ENCODE results near the gene GPR61.

Gene GPR61

DNA sequence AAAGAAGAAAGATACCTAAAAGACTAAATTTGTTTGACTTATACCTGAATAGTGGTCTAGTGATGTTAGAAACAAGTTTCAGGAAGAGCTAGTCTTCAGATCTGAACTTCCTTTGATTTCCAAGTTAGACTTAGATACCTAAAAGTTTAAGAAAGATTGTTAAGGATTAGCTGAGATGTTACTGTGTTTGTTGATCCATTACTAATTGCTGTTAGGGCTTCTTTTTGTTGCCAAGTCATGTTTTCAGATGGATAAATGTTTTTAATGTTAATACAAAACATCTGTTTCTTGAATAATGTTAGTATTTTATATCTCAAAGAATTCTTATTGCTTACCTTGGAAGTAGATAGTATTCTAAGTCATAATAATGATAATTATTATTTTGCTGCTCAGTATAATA lies 20.3 kb downstream of the GPR61 start:
- peaks cover 5% of the 10 kb centered on the region for H3K36me3 Mint-ChIP-seq (ENCODE audit: low read depth)
- H3K4me3 Mint-ChIP-seq = no peak overlapping the region
- no peak for DNase-seq (ENCODE audit: low spot score)
- peaks cover 31% of the 10 kb centered on the region for H3K4me1 Mint-ChIP-seq (ENCODE audit: low read depth)
- no peaks in the 10 kb centered on the region for H3K27me3 Mint-ChIP-seq (ENCODE audit: low read depth)
- H3K27ac Mint-ChIP-seq = no peak overlapping the region
- no peaks in the 10 kb centered on the region for H3K9me3 Mint-ChIP-seq

DNA sequence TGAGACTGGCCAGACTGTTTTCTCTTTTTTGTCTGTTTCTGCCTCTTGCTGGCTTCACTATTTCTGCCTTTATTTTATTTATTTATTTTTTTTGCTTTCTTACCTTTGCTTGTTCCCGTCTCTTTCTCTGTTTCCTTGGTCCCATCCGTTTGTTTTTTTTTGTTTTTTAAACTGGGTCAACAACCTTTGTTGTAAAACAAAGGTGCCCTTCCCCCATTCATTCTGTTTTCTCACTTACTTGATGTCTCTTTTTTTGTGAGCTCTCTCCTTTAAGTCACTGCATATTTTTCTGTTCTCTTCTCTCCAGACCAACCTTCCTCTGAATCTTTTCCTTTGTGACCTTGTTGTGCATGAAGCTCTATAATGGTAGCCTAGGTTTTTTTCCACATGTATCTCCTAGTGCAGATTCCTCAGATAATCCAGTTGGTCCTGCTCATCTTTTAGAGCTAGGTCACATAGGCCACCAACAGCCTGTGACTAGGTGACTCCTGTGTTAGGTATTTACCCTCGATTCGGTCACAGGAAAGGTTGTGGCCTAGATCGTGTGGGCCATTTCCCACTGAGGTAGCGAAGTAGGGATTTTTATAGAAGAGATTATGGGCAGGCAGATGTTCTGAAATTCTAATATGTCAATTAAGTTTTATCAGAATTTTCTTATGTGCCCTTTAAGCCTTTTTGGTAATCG lies 24.7 kb downstream of the GPR61 start:
- H3K4me1 Mint-ChIP-seq (ENCODE audit: low read depth) = peaks cover 26% of the 10 kb centered on the region
- H3K9me3 Mint-ChIP-seq = no peaks in the 10 kb centered on the region
- no peak overlapping the region for H3K4me3 Mint-ChIP-seq
- no peaks in the 10 kb centered on the region for H3K27me3 Mint-ChIP-seq (ENCODE audit: low read depth)
- H3K36me3 Mint-ChIP-seq (ENCODE audit: low read depth) = no peaks in the 10 kb centered on the region
- H3K27ac Mint-ChIP-seq = no peak overlapping the region
- DNase-seq (ENCODE audit: low spot score) = no peak

DNA sequence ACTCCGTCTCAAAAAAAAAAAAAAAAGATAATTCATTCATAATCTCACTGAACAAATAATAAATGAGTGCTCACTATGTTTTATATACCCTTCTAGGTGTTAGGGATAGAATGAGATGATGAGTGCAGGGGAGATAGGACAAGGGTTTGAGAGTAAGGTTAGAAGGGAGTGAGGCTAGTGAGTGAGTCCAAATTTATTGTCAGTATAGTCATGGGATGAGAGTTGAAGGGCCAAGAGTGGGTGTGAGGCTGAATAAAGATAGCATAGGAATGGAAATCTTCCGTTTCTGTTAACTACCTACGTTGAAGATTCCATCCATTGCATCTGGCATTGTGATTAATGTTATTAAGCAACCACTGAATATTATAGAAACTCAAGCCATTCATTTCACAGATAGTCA lies 25.6 kb downstream of the GPR61 start:
- no peaks in the 10 kb centered on the region for H3K27me3 Mint-ChIP-seq (ENCODE audit: low read depth)
- H3K4me1 Mint-ChIP-seq (ENCODE audit: low read depth) = peaks cover 21% of the 10 kb centered on the region
- no peak overlapping the region for H3K27ac Mint-ChIP-seq
- H3K9me3 Mint-ChIP-seq = no peaks in the 10 kb centered on the region
- no peaks in the 10 kb centered on the region for H3K36me3 Mint-ChIP-seq (ENCODE audit: low read depth)
- no peak overlapping the region for H3K4me3 Mint-ChIP-seq
- no peak for DNase-seq (ENCODE audit: low spot score)

DNA sequence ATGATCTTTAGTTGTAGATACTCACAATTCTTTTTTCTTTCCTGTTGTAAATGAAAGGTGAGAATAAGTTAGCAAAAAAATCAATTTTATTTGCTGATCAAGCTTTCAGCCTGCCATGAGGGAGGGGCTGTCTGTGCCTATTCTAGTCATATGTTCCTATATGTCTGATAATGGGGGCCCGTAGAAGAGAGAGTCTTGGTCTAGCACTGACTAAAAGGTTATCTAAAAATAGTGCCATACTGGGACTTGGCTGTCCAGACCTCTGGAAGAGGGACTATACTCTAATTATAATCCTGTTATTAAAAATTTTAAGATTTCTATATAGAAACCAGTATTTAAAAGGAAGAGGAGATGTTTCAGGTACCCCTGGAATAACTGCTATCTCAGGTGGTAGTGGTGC lies 27.3 kb downstream of the GPR61 start:
- no peaks in the 10 kb centered on the region for H3K27me3 Mint-ChIP-seq (ENCODE audit: low read depth)
- H3K4me3 Mint-ChIP-seq = no peak overlapping the region
- H3K9me3 Mint-ChIP-seq = no peaks in the 10 kb centered on the region
- no peak for DNase-seq (ENCODE audit: low spot score)
- H3K36me3 Mint-ChIP-seq (ENCODE audit: low read depth) = no peaks in the 10 kb centered on the region
- H3K27ac Mint-ChIP-seq = no peak overlapping the region
- peaks cover 13% of the 10 kb centered on the region for H3K4me1 Mint-ChIP-seq (ENCODE audit: low read depth)

DNA sequence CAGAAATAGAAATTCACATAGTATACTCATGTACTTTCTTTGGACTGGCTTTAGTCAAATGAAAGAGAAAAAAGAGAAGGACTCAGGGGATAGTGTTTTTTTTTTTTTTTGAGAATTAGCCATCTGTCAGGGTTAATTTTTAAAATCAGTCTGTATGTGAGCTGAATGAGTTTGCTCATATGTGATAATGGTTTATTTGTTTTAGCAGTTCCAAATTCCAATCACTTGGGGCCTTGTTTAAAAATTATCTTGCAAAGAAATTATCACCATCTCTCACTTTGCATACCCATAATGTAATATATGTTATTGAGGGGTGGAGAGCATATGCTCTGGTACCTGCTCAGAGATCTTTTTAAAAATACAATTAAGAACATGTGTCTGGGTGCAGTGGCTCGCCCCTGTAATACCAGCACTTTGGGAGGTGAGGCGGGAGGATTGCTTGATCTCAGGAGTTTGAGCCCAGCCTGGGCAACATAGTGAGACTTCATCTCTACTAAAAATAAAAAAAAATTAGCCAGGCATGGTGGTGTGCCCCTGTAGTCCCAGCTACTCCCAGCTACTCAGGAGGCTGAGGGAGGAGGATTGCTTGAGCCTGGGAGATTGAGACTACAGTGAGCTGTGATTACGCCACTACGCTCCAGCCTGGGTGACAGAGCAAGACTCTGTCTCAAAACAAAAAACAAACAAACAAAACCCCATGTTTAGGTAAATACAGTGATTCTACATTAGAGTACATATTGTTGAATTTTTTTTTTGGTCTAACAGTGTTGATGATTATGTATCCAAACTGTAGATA lies 28.4 kb downstream of the GPR61 start:
- Mint-ChIP-seq H3K9me3 (no peaks in the 10 kb centered on the region), H3K27me3 (ENCODE audit: low read depth) (no peaks in the 10 kb centered on the region), H3K27ac (no peak overlapping the region), H3K36me3 (ENCODE audit: low read depth) (no peaks in the 10 kb centered on the region), H3K4me1 (ENCODE audit: low read depth) (peaks cover 10% of the 10 kb centered on the region), H3K4me3 (no peak overlapping the region)
- no peak for DNase-seq (ENCODE audit: low spot score)

DNA sequence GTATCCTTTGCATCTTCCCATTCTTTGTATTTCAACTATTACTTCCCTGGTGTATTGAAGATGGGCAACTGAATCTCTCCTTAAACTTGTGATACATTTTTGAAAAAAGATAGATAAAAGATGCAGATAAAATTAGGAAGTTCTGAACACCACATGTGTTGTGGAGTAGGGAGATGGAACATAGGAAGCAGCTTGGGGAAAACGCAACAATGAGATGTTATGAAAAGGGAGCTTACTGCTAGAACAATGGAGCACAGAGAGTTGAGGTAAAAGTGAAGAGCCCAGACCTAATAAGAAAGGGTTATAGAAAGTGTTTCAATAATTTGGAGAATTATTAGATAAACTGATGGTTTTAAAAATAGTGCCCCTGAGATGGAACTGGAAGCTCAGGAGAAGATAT lies 29.7 kb downstream of the GPR61 start:
- H3K4me1 Mint-ChIP-seq (ENCODE audit: low read depth) = peaks cover 8% of the 10 kb centered on the region
- H3K27ac Mint-ChIP-seq = no peak overlapping the region
- H3K36me3 Mint-ChIP-seq (ENCODE audit: low read depth) = no peaks in the 10 kb centered on the region
- H3K4me3 Mint-ChIP-seq = no peak overlapping the region
- H3K27me3 Mint-ChIP-seq (ENCODE audit: low read depth) = no peaks in the 10 kb centered on the region
- no peak for DNase-seq (ENCODE audit: low spot score)
- H3K9me3 Mint-ChIP-seq = no peaks in the 10 kb centered on the region

DNA sequence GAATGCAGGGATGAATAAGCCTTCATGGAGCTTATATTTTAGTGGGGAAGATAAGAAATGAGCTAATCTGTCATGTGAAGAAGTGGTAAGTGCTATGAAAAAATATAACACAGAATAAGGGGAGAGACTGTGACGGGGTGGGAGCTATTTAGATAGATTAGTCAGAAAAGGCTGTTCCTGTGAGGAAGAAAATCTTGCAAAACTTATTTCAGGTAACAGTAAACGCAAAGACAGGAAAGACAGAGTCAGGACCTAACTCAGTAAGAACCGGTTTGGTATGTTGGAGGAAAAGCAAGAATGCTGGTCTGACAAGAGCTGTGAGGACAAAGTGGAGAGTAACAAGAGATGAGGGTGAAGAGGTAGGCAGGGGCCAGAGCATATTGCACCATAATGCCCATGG lies 30.7 kb downstream of the GPR61 start:
- Mint-ChIP-seq H3K36me3 (ENCODE audit: low read depth) (peaks cover 3% of the 10 kb centered on the region), H3K9me3 (no peaks in the 10 kb centered on the region), H3K27me3 (ENCODE audit: low read depth) (no peaks in the 10 kb centered on the region), H3K4me3 (no peak overlapping the region), H3K27ac (no peak overlapping the region), H3K4me1 (ENCODE audit: low read depth) (peaks cover 6% of the 10 kb centered on the region)
- no peak for DNase-seq (ENCODE audit: low spot score)

DNA sequence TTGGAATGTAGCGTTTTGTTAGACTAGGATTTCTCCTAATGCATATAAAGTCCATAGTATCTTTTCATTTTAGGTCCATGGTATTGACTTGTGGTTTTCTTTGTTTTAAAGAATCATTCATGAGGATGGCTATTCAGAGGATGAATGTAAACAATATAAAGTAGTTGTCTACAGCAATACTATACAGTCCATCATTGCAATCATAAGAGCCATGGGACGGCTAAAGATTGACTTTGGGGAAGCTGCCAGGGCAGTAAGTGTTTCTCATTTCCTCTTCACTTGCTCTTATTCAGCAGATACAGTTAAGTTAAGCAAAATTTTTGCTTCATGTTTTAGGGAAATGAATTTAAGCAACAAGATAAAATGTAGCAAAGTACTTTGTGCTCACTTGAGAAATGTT lies 34.1 kb downstream of the GPR61 start:
- Mint-ChIP-seq H3K27me3 (ENCODE audit: low read depth) (no peaks in the 10 kb centered on the region), H3K4me1 (ENCODE audit: low read depth) (peaks cover 3% of the 10 kb centered on the region), H3K36me3 (ENCODE audit: low read depth) (peaks cover 9% of the 10 kb centered on the region), H3K27ac (no peak overlapping the region), H3K4me3 (no peak overlapping the region), H3K9me3 (no peaks in the 10 kb centered on the region)
- DNase-seq (ENCODE audit: low spot score) = no peak

DNA sequence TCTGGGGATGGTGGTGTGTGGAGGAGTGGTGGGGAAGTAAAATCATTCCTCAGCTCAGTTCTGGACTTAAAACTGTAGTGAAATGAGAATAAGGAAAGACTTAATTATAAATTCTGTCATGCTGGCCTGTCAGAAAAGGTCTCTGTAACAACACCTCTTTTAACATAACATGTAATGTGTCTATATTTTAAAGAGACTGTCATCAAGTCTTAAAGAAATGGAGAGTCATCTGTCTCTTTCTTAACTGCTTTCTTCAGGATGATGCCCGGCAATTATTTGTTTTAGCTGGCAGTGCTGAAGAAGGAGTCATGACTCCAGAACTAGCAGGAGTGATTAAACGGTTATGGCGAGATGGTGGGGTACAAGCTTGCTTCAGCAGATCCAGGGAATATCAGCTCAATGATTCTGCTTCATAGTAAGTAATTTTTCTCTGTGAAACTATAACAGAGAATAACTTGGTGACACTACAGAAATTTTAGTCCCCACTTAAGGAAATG lies 39.3 kb downstream of the GPR61 start:
- Mint-ChIP-seq H3K36me3 (ENCODE audit: low read depth) (peaks cover 30% of the 10 kb centered on the region), H3K4me3 (no peak overlapping the region), H3K9me3 (no peaks in the 10 kb centered on the region), H3K4me1 (ENCODE audit: low read depth) (no peaks in the 10 kb centered on the region), H3K27me3 (ENCODE audit: low read depth) (no peaks in the 10 kb centered on the region), H3K27ac (no peak overlapping the region)
- no peak for DNase-seq (ENCODE audit: low spot score)

DNA sequence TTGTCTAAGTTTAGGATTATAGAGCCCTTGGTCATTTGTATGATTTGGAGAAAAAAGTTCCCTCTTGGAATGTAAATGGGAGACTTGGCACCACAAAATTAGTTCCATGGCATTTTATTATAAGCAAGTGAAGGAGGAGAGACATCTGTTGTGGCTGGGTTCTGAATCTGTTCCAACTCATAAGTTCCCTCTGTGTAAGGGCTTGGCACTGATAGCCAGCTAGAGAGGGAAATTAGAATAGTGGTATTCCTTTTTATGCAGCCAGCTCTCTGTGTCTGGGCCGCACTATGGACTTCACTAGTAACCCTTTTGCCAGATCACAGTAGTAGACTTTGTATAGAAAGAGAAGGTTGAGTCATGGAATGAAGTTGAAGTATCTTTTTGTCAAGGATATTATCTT lies 39.8 kb downstream of the GPR61 start:
- no peaks in the 10 kb centered on the region for H3K9me3 Mint-ChIP-seq
- DNase-seq (ENCODE audit: low spot score) = no peak

DNA sequence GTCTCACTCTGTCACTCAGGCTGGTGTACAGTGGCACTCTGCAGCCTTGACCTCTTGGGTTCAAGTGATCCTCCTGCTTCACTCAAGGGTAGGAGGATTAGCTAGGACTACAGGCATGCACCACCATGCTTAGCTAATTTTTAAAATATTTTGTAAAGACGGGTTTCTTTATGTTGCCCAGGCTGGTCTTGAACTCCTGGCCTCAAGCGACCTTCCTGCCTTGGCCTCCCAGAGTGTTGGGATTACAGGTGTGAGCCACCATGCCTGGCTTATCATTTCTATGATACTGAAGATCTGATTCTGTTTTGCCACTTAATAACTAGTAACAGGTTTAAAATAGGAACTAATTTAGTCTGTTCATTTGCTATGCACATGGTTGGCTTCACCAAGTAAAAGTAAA lies 42.3 kb downstream of the GPR61 start:
- DNase-seq (ENCODE audit: low spot score) = no peak
- Mint-ChIP-seq H3K36me3 (ENCODE audit: low read depth) (peaks cover 46% of the 10 kb centered on the region), H3K4me3 (no peak overlapping the region), H3K27ac (no peak overlapping the region), H3K4me1 (ENCODE audit: low read depth) (no peaks in the 10 kb centered on the region), H3K27me3 (ENCODE audit: low read depth) (no peaks in the 10 kb centered on the region), H3K9me3 (no peaks in the 10 kb centered on the region)

More for the DNA sequence above, 39.8 kb downstream of the GPR61 start:
- Mint-ChIP-seq H3K36me3 (ENCODE audit: low read depth) (peaks cover 33% of the 10 kb centered on the region), H3K27me3 (ENCODE audit: low read depth) (no peaks in the 10 kb centered on the region), H3K4me1 (ENCODE audit: low read depth) (no peaks in the 10 kb centered on the region), H3K27ac (no peak overlapping the region), H3K4me3 (no peak overlapping the region)

DNA sequence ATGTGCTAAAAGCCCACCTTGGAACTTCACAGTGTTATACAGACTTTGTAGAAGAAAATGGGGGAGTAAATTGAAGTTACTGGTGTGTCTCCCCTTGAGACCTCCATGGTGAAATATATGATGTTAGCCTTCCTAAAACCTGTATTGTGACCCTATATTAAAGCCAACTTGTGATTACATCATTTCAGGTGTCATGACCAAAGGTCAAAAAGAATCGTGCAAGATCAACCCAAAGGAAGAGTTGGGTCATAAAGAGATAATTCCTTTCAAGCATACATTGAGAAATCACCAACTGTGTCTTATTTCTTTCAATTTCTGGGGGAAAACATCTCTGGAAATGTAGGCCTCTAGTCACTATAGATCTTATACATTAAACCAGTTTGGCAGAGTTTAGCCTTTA lies 45.1 kb downstream of the GPR61 start:
- Mint-ChIP-seq H3K27me3 (ENCODE audit: low read depth) (no peaks in the 10 kb centered on the region), H3K4me1 (ENCODE audit: low read depth) (no peaks in the 10 kb centered on the region), H3K36me3 (ENCODE audit: low read depth) (peaks cover 48% of the 10 kb centered on the region), H3K4me3 (no peak overlapping the region), H3K9me3 (no peaks in the 10 kb centered on the region), H3K27ac (no peak overlapping the region)
- no peak for DNase-seq (ENCODE audit: low spot score)

DNA sequence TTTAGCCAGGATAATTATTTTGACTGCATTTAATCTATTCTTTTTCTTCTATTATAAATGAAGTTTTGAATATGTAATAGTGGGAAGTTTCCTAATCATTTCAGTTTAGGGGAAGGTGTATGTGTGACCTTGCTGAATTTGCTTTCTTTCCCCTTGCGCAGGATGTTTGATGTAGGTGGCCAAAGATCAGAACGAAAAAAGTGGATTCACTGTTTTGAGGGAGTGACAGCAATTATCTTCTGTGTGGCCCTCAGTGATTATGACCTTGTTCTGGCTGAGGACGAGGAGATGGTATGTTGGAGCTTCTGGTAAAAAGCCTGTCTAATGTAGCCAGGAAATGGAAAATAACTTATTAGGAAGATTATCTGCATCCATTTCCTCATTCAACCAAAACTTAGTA lies 46.4 kb downstream of the GPR61 start:
- no peak for DNase-seq (ENCODE audit: low spot score)
- no peaks in the 10 kb centered on the region for H3K9me3 Mint-ChIP-seq
- no peak overlapping the region for H3K27ac Mint-ChIP-seq
- H3K27me3 Mint-ChIP-seq (ENCODE audit: low read depth) = no peaks in the 10 kb centered on the region
- peaks cover 47% of the 10 kb centered on the region for H3K36me3 Mint-ChIP-seq (ENCODE audit: low read depth)
- H3K4me1 Mint-ChIP-seq (ENCODE audit: low read depth) = no peaks in the 10 kb centered on the region
- H3K4me3 Mint-ChIP-seq = no peak overlapping the region

DNA sequence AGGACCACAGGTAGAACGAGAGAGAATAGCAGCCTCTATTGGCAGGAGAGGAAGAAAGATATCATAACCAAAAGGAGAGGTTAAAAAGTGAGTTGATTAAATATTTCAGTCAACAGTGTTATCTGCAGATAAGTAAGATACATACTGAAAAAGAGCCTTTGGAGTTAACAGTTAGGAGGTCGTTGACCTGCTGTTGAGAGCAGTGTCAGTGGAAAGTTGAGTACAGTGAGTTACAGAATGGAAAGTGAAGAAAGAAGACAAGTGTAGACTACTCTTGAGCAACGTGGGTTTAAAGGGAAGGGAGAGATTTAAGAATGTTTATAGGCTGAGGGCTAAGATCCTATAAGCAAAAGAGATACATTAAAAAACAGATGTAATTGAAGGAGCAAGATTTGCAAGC lies 49.5 kb downstream of the GPR61 start:
- H3K27ac Mint-ChIP-seq = no peak overlapping the region
- H3K36me3 Mint-ChIP-seq (ENCODE audit: low read depth) = peaks cover 51% of the 10 kb centered on the region
- no peaks in the 10 kb centered on the region for H3K4me1 Mint-ChIP-seq (ENCODE audit: low read depth)
- H3K27me3 Mint-ChIP-seq (ENCODE audit: low read depth) = no peaks in the 10 kb centered on the region
- H3K4me3 Mint-ChIP-seq = no peak overlapping the region
- DNase-seq (ENCODE audit: low spot score) = no peak
- no peaks in the 10 kb centered on the region for H3K9me3 Mint-ChIP-seq
